ENCODE results near the gene MAST4.

The MAST4 gene

GRCh38 chr5:67052034-67052433, 455.8 kb downstream of the MAST4 start:
- ATAC-seq: no peak

GRCh38 chr5:67053229-67053628, 457.0 kb downstream of the MAST4 start:
- no peak for ATAC-seq

- no peak for ATAC-seq
Observed at GRCh38 chr5:67058998-67059743, 463.0 kb downstream of the MAST4 start.

DNA sequence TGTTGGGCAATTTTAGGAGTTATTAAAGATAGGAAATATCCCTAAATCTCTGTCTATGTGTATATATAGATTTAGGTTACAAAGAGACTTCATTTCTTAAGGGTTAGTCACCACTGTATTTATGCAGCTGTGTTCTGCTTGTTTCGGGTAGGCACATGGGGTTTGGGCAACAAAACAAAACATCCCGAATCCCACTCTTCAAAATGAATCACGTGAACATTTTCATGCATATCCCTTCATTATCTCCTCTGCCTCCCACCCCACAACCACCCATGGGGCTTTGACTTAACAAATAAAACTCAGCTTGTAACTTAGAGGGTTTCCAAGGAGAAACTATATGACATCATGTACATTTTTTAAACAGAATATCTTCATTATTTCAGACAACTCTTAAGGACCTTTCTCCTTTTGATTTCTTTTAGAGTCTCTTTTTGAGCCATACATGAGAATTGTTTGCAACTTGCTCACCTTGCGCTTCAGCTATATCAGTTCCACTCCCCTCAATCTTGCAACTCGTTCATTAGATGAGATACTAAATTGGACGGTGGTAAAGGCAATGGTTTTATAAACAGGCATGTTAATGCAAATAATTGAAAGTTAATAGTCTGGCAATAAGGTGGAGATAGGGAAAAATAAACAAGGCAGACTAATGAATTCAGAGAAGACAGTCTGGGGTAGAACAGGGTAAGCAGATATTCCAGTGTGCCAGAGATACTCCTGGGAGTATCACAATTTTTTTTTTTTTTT, 463.7 kb downstream of the MAST4 start:
- no peak for ATAC-seq

GRCh38 chr5:67061511-67061910, 465.3 kb downstream of the MAST4 start:
- ATAC-seq: no peak

GRCh38 chr5:67063055-67063454, 466.9 kb downstream of the MAST4 start:
- ATAC-seq: no peak

DNA sequence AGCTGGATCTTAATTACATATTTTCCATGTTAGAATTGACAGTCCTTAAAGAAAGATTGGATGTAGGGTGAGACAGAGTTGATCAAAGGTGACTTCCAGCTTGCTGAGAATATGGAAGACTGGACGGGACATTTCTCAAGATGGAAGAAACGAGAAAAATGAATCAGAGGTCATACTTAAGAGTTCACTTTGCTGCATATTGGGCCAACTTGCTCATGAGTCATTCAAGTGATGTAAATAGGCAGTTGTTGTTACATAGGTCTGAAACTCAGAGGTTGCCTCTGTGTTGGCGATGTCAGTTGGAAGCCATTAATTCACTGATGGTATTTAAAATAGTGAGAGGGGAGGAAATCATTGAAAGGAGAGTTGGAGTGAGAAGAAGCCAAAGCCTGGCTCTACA, 467.6 kb downstream of the MAST4 start:
- no peak for ATAC-seq

- ATAC-seq: peak; percentile 78 to 80
Observed at GRCh38 chr5:67065237-67065636, 469.0 kb downstream of the MAST4 start.

GRCh38 chr5:67065696-67066095, 469.5 kb downstream of the MAST4 start:
- peak; percentile 77 to 79 for ATAC-seq

DNA sequence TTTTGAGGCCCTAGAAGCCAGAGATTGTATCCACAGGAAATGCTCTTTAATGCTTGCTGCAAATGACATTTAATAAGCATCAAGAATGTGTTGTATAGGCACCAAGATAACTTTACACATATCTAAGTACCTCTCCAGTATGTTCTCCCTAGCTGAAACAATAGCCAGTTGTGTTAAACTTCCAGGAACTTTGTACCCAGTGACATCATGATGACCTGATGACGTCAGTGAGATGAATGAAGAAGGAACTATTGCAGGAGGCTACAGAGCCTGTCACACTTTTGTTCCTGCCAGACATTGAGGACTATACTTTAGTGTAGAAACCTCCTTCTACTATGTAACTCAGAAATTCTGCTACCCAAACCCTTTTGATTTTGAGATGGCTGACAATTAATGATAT, 470.6 kb downstream of the MAST4 start:
- no peak for ATAC-seq

GRCh38 chr5:67073045-67073680, 477.0 kb downstream of the MAST4 start:
- no peak for ATAC-seq

DNA sequence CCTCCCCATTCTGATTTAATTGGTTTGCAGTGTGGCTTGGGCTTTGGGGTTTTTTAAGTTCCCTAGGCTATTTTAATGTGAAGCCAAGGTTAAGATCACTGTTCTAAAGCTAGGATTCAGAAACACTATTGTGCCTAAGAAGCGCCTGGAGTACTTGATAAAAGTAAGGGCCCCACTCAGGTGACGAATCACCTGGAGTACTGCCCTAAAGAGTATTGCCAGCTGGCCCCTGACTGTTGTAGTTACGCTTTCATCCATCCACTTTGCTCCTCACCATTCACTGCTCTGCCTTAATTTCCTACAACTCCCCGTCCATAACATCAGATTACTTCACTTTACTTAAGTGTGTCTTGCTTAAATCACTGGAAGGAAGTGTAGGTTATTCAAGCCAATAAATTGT, 481.1 kb downstream of the MAST4 start:
- no peak for ATAC-seq

DNA sequence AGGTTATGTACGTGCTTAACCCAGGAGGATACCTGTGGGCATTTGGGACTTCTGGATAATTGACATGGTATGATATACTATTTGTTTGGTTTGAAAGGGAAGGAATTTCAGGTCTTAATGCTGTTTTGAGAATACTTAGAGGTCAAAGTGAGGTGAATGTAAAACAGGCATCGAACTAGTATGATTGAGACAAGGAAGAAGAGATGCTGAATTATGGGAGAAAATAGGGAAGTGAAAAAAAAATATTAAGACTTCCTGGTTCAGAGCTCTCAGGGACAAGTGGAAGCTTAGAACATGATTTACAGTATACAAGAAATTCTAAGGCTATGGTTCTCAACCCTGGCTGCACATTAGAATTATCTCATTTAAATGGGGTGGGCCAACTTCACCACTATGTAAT, 485.1 kb downstream of the MAST4 start:
- ATAC-seq: no peak

- ATAC-seq: no peak
Observed at GRCh38 chr5:67082941-67083340, 486.7 kb downstream of the MAST4 start.

GRCh38 chr5:67085616-67086015, 489.4 kb downstream of the MAST4 start:
- peak; percentile 79 to 87 for ATAC-seq

DNA sequence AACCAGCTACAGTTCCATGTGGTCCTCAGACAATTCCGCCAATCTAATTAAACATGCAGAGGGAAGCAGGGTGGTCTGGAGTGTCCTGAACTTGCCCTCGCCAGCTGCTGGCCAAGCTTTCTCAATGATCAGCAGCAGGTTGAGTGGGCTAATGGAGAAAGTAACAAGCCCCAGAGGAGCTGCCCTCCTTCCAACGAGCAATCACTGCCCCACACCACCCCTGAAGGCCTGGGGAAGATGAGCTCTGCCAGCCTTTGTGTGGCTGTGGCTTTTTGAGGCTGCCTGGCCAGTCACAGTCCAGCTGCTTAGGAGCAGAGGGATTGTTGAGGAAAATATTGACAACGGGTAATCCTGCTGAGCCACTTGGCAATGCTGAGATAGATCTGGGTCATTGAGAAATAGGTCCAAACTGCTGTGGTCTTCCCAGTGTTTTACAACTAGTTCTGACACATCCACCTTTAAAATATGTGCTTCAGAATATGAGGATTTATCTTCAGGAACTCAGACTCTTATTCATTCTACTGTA, 493.1 kb downstream of the MAST4 start:
- ATAC-seq: no peak

- ATAC-seq: no peak
Observed at GRCh38 chr5:67090040-67090439, 493.8 kb downstream of the MAST4 start.

GRCh38 chr5:67090593-67090992, 494.4 kb downstream of the MAST4 start:
- ATAC-seq: no peak

DNA sequence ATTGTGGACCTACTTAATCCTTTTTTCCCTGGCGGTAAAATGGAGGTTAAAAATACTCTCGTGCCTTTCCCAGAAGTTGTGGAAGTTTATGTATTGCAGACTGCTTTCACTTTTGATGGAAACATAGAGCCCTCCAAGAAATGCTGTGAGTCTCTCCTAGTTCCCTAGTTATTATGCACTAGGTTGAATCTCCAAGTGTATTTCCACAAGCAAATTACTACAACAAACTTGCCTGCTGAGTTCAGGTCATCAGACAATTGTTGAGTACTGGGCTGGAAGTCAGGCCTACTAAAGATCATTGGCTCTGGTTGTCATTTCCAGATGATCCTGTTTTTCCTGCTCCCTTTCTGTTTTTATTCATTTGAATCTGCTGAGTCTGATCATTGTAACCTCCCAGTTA, 496.3 kb downstream of the MAST4 start:
- ATAC-seq: no peak

GRCh38 chr5:67093279-67093678, 497.1 kb downstream of the MAST4 start:
- ATAC-seq: no peak

- ATAC-seq: no peak
Observed at GRCh38 chr5:67094476-67095300, 498.5 kb downstream of the MAST4 start.

DNA sequence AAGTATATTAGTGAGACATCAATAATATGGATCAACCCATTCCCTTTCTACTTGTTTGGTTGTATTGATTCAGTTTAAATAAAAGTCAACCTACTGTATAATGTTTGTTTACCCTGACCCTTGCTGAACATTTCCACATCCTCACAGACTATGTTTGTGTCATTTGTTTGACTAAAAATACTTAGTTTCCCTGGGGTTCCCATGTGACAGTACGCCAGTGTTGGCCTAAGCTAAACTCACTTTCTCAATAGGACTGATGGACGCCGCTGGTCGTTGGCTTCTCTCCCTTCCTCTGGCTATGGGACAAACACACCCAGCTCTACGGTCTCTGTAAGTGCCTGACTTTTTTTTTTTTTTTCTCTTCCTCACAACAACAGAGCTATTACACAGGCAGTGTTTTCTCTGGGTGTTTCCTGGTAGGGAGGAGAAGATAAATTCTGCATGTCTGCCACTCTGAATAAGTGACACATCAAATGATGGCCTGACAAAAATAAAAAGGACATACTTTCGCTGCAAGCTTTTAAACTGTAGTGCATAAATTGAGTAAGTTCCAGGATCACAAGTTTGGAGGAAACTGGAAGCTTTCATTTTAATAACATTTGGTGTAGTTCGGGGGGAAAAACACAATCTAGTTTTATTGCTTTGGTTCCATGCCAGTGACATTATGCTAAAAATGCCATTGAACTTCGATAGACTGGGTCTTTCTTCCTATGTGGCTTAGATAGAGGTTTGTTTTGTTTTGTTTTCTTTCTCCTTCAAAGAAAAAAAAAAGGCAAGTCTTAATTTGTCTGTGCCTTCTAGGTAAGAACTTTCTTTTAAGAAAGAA, 499.4 kb downstream of the MAST4 start:
- ATAC-seq: no peak
